ENCODE data around the gene GALNT17. TPM values are rescaled to one million over a fixed set of nuclear protein-coding genes. Genes with fewer than 3 reads are reported as not detected.

Gene GALNT17
- polyA plus RNA-seq, 2 of the 4 experiments (the other 2 are of a cell fraction): not detected

GRCh38 chr7:71486856-71487628, 355.1 kb downstream of the GALNT17 start:
- peak in 1 of 2 experiments; percentile 68; a peak in 2 of 6 replicates for ATAC-seq
- POLR2A ChIA-PET: no interaction called here
- CTCF ChIA-PET: no interaction called here
- Histone ChIP-seq H3K4me1 (no peaks in the 10 kb centered on the region), H3K9me3 (no peaks in the 10 kb centered on the region; the same call in 2 of the 3 replicates), H3K4me3 (no peak overlapping the region), H3K27ac (0 out of 6 replicates have a peak overlapping the region, but pooled peaks of 1 of the 2 experiments have one; percentile 31), H3K4me2 (no peak overlapping the region)
- 23% methylated on average over 6 of the region's 6 CpGs for WGBS (ENCODE audit: missing lambda C conversion rate)
- FAIRE-seq: no peak
- TF ChIP-seq REST (IDR thresholded peaks at IDR 0.05) (no peak), FOXS1 (CRISPR knock-in tag; IDR thresholded peaks at IDR 0.05) (no peak), HMGXB4 (CRISPR knock-in tag; IDR thresholded peaks at IDR 0.05; ENCODE audit: borderline replicate concordance) (no peak), PBX3 (IDR thresholded peaks at IDR 0.05) (no peak), ZC3H11A (IDR thresholded peaks at IDR 0.05) (no peak), HOXB13 (CRISPR knock-in tag; IDR thresholded peaks at IDR 0.05; ENCODE audit: low read depth) (no peak), JUN (IDR thresholded peaks at IDR 0.05) (no peak), ESRRA (IDR thresholded peaks at IDR 0.05; ENCODE audit: borderline replicate concordance, low read length) (no peak), FOSL2 (IDR thresholded peaks at IDR 0.05) (no peak), FOSL2 (CRISPR knock-in tag; IDR thresholded peaks at IDR 0.05) (no peak), CHD2 (IDR thresholded peaks at IDR 0.05; ENCODE audit: low read length, partially characterized antibody) (no peak), RARB (CRISPR knock-in tag; IDR thresholded peaks at IDR 0.05) (no peak), BHLHE40 (IDR thresholded peaks at IDR 0.05; ENCODE audit: low read depth, low read length) (no peak), HOXA7 (CRISPR knock-in tag; IDR thresholded peaks at IDR 0.05) (no peak)
- DNase-seq (ENCODE audit: low read depth in 1 of 2, low spot score in 1 of 2): no peak

- 28% methylated on average over 2 of the region's 2 CpGs for WGBS (ENCODE audit: missing lambda C conversion rate)
- ChIA-PET POLR2A (interaction anchor here (0.5 kb wide), 1 partner anchor 33 kb away, joined by 3 read pairs; no protein-coding TSS in a partner anchor), CTCF (no interaction called here)
- DNase-seq (ENCODE audit: low read depth in 1 of 2, low spot score in 1 of 2) (peak in 1 of 2 experiments; percentile 11), ATAC-seq (no peak), FAIRE-seq (no peak)
- H3K9me3 ChIP-seq: no peaks in the 10 kb centered on the region; the same call in 2 of the 3 replicates
- H3K27ac ChIP-seq: no peak overlapping the region
- H3K4me1 ChIP-seq: no peaks in the 10 kb centered on the region
- H3K4me2 ChIP-seq: no peak overlapping the region
- H3K4me3 ChIP-seq: no peak overlapping the region
- TF ChIP-seq TP53 (CRISPR knock-in tag; IDR thresholded peaks at IDR 0.05): no peak
- no peak for TF ChIP-seq CBX2 (IDR thresholded peaks at IDR 0.05; ENCODE audit: borderline replicate concordance, low read depth)
- TF ChIP-seq MYC (IDR thresholded peaks at IDR 0.05; ENCODE audit: borderline replicate concordance, low read length): no peak
- TF ChIP-seq FOSL2 (IDR thresholded peaks at IDR 0.05): no peak
- TF ChIP-seq FOSL2 (CRISPR knock-in tag; IDR thresholded peaks at IDR 0.05): no peak
- TF ChIP-seq CHD4 (IDR thresholded peaks at IDR 0.05; ENCODE audit: borderline replicate concordance): no peak
- no peak for TF ChIP-seq E2F6 (IDR thresholded peaks at IDR 0.05; ENCODE audit: borderline replicate concordance, low read depth)
- no peak for TF ChIP-seq REST (IDR thresholded peaks at IDR 0.05)
- TF ChIP-seq POLR2A (IDR thresholded peaks at IDR 0.05; ENCODE audit: low read length): no peak
- TF ChIP-seq CEBPB (IDR thresholded peaks at IDR 0.05): no peak
- TF ChIP-seq MAZ (IDR thresholded peaks at IDR 0.05; ENCODE audit: borderline replicate concordance, low read depth, low read length): no peak
- no peak for TF ChIP-seq SREBF2 (IDR thresholded peaks at IDR 0.05)
- no peak for TF ChIP-seq CBX8 (IDR thresholded peaks at IDR 0.05)
- no peak for TF ChIP-seq SMC3 (IDR thresholded peaks at IDR 0.05)
- no peak for TF ChIP-seq ZNF302 (CRISPR knock-in tag; IDR thresholded peaks at IDR 0.05)
- no peak for TF ChIP-seq BHLHE40 (IDR thresholded peaks at IDR 0.05; ENCODE audit: low read depth, low read length)
- TF ChIP-seq HOXA7 (CRISPR knock-in tag; IDR thresholded peaks at IDR 0.05): no peak
Observed at GRCh38 chr7:71488308-71488707, 356.4 kb downstream of the GALNT17 start.
